ENCODE results near the gene LIX1.
A peak's percentile ranks its signal among the peaks of the same experiment; 100 is the strongest.

The LIX1 gene

GRCh38 chr5:97070234-97070633 is 72.2 kb downstream of the LIX1 start:
- Histone ChIP-seq H3K27ac (ENCODE audit: low read depth, low read length) (peak overlapping the region; percentile 72), H3K4me1 (ENCODE audit: control insufficient read depth in 5 of 5, insufficient read depth in 5 of 5, low read length in 5 of 5) (peaks cover 0 to 4% (median 2%) of the 10 kb centered on the region in 5 donors), H3K36me3 (ENCODE audit: control insufficient read depth in 5 of 5, insufficient read depth in 5 of 5, low read length in 5 of 5) (no peaks in the 10 kb centered on the region), H3K9ac (ENCODE audit: low read length in 5 of 5) (no peak overlapping the region), H3K27me3 (ENCODE audit: control insufficient read depth in 5 of 5, insufficient read depth in 4 of 5, low read length in 5 of 5) (no peaks in the 10 kb centered on the region), H3K9me3 (ENCODE audit: control insufficient read depth in 5 of 5, low read length in 5 of 5) (no peaks in the 10 kb centered on the region), H3K4me3 (ENCODE audit: low read depth in 1 of 5, low read length in 5 of 5) (no peak overlapping the region)

- Histone ChIP-seq H3K36me3 (ENCODE audit: control insufficient read depth in 5 of 5, insufficient read depth in 5 of 5, low read length in 5 of 5) (no peaks in the 10 kb centered on the region), H3K4me3 (ENCODE audit: low read depth in 1 of 5, low read length in 5 of 5) (no peak overlapping the region), H3K27ac (ENCODE audit: low read depth, low read length) (no peak overlapping the region), H3K9me3 (ENCODE audit: control insufficient read depth in 5 of 5, low read length in 5 of 5) (no peaks in the 10 kb centered on the region), H3K4me1 (ENCODE audit: control insufficient read depth in 5 of 5, insufficient read depth in 5 of 5, low read length in 5 of 5) (peaks cover 0 to 4% (median 2%) of the 10 kb centered on the region in 5 donors), H3K9ac (ENCODE audit: low read length in 5 of 5) (no peak overlapping the region), H3K27me3 (ENCODE audit: control insufficient read depth in 5 of 5, insufficient read depth in 4 of 5, low read length in 5 of 5) (no peaks in the 10 kb centered on the region)
Observed at GRCh38 chr5:97067296-97067850, 75.0 kb downstream of the LIX1 start.

GRCh38 chr5:97065475-97065874 is 76.9 kb downstream of the LIX1 start:
- Histone ChIP-seq H3K9ac (ENCODE audit: low read length in 5 of 5) (no peak overlapping the region), H3K9me3 (ENCODE audit: control insufficient read depth in 5 of 5, low read length in 5 of 5) (no peaks in the 10 kb centered on the region), H3K27me3 (ENCODE audit: control insufficient read depth in 5 of 5, insufficient read depth in 4 of 5, low read length in 5 of 5) (no peaks in the 10 kb centered on the region), H3K4me3 (ENCODE audit: low read depth in 1 of 5, low read length in 5 of 5) (no peak overlapping the region), H3K4me1 (ENCODE audit: control insufficient read depth in 5 of 5, insufficient read depth in 5 of 5, low read length in 5 of 5) (no peaks in the 10 kb centered on the region), H3K36me3 (ENCODE audit: control insufficient read depth in 5 of 5, insufficient read depth in 5 of 5, low read length in 5 of 5) (no peaks in the 10 kb centered on the region), H3K27ac (ENCODE audit: low read depth, low read length) (no peak overlapping the region)

GRCh38 chr5:97063251-97063650 is 79.2 kb downstream of the LIX1 start:
- Histone ChIP-seq H3K9me3 (ENCODE audit: control insufficient read depth in 5 of 5, low read length in 5 of 5) (peaks cover 0 to 7% (median 0%) of the 10 kb centered on the region in 5 donors), H3K27ac (ENCODE audit: low read depth, low read length) (no peak overlapping the region), H3K27me3 (ENCODE audit: control insufficient read depth in 5 of 5, insufficient read depth in 4 of 5, low read length in 5 of 5) (no peaks in the 10 kb centered on the region), H3K9ac (ENCODE audit: low read length in 5 of 5) (no peak overlapping the region), H3K4me1 (ENCODE audit: control insufficient read depth in 5 of 5, insufficient read depth in 5 of 5, low read length in 5 of 5) (no peaks in the 10 kb centered on the region), H3K4me3 (ENCODE audit: low read depth in 1 of 5, low read length in 5 of 5) (no peak overlapping the region), H3K36me3 (ENCODE audit: control insufficient read depth in 5 of 5, insufficient read depth in 5 of 5, low read length in 5 of 5) (no peaks in the 10 kb centered on the region)

- H3K36me3 ChIP-seq (ENCODE audit: control insufficient read depth in 5 of 5, insufficient read depth in 5 of 5, low read length in 5 of 5) = no peaks in the 10 kb centered on the region
- peaks cover 0 to 7% (median 0%) of the 10 kb centered on the region in 5 donors for H3K9me3 ChIP-seq (ENCODE audit: control insufficient read depth in 5 of 5, low read length in 5 of 5)
- no peak overlapping the region for H3K9ac ChIP-seq (ENCODE audit: low read length in 5 of 5)
- H3K4me1 ChIP-seq (ENCODE audit: control insufficient read depth in 5 of 5, insufficient read depth in 5 of 5, low read length in 5 of 5) = no peaks in the 10 kb centered on the region
- no peak overlapping the region for H3K27ac ChIP-seq (ENCODE audit: low read depth, low read length)
- no peak overlapping the region for H3K4me3 ChIP-seq (ENCODE audit: low read depth in 1 of 5, low read length in 5 of 5)
- H3K27me3 ChIP-seq (ENCODE audit: control insufficient read depth in 5 of 5, insufficient read depth in 4 of 5, low read length in 5 of 5) = no peaks in the 10 kb centered on the region
Observed at GRCh38 chr5:97062046-97062445, 80.4 kb downstream of the LIX1 start.

GRCh38 chr5:97056263-97056662 is 86.1 kb downstream of the LIX1 start:
- no peaks in the 10 kb centered on the region for H3K27me3 ChIP-seq (ENCODE audit: control insufficient read depth in 5 of 5, insufficient read depth in 4 of 5, low read length in 5 of 5)
- H3K27ac ChIP-seq (ENCODE audit: low read depth, low read length) = no peak overlapping the region
- H3K36me3 ChIP-seq (ENCODE audit: control insufficient read depth in 5 of 5, insufficient read depth in 5 of 5, low read length in 5 of 5) = no peaks in the 10 kb centered on the region
- peaks cover 0 to 7% (median 0%) of the 10 kb centered on the region in 5 donors for H3K9me3 ChIP-seq (ENCODE audit: control insufficient read depth in 5 of 5, low read length in 5 of 5)
- no peak overlapping the region for H3K9ac ChIP-seq (ENCODE audit: low read length in 5 of 5)
- H3K4me3 ChIP-seq (ENCODE audit: low read depth in 1 of 5, low read length in 5 of 5) = no peak overlapping the region
- no peaks in the 10 kb centered on the region for H3K4me1 ChIP-seq (ENCODE audit: control insufficient read depth in 5 of 5, insufficient read depth in 5 of 5, low read length in 5 of 5)

- Histone ChIP-seq H3K4me3 (ENCODE audit: low read depth in 1 of 5, low read length in 5 of 5) (no peak overlapping the region), H3K9me3 (ENCODE audit: control insufficient read depth in 5 of 5, low read length in 5 of 5) (no peaks in the 10 kb centered on the region), H3K4me1 (ENCODE audit: control insufficient read depth in 5 of 5, insufficient read depth in 5 of 5, low read length in 5 of 5) (peaks cover 0 to under 1% (median 0%) of the 10 kb centered on the region in 5 donors), H3K27me3 (ENCODE audit: control insufficient read depth in 5 of 5, insufficient read depth in 4 of 5, low read length in 5 of 5) (no peaks in the 10 kb centered on the region), H3K36me3 (ENCODE audit: control insufficient read depth in 5 of 5, insufficient read depth in 5 of 5, low read length in 5 of 5) (no peaks in the 10 kb centered on the region), H3K9ac (ENCODE audit: low read length in 5 of 5) (no peak overlapping the region), H3K27ac (ENCODE audit: low read depth, low read length) (no peak overlapping the region)
Observed at GRCh38 chr5:97049175-97049574, 93.2 kb downstream of the LIX1 start.

- Histone ChIP-seq H3K4me1 (ENCODE audit: control insufficient read depth in 5 of 5, insufficient read depth in 5 of 5, low read length in 5 of 5) (peaks cover 0 to 8% (median 0%) of the 10 kb centered on the region in 5 donors), H3K36me3 (ENCODE audit: control insufficient read depth in 5 of 5, insufficient read depth in 5 of 5, low read length in 5 of 5) (no peaks in the 10 kb centered on the region), H3K27me3 (ENCODE audit: control insufficient read depth in 5 of 5, insufficient read depth in 4 of 5, low read length in 5 of 5) (no peaks in the 10 kb centered on the region), H3K9me3 (ENCODE audit: control insufficient read depth in 5 of 5, low read length in 5 of 5) (no peaks in the 10 kb centered on the region), H3K27ac (ENCODE audit: low read depth, low read length) (no peak overlapping the region), H3K4me3 (ENCODE audit: low read depth in 1 of 5, low read length in 5 of 5) (no peak overlapping the region), H3K9ac (ENCODE audit: low read length in 5 of 5) (no peak overlapping the region)
Observed at GRCh38 chr5:97047076-97047475, 95.3 kb downstream of the LIX1 start.

- no peaks in the 10 kb centered on the region for H3K9me3 ChIP-seq (ENCODE audit: control insufficient read depth in 5 of 5, low read length in 5 of 5)
- H3K9ac ChIP-seq (ENCODE audit: low read length in 5 of 5) = no peak overlapping the region
- H3K27ac ChIP-seq (ENCODE audit: low read depth, low read length) = no peak overlapping the region
- H3K4me3 ChIP-seq (ENCODE audit: low read depth in 1 of 5, low read length in 5 of 5) = no peak overlapping the region
- peaks cover 0 to 8% (median 0%) of the 10 kb centered on the region in 5 donors for H3K4me1 ChIP-seq (ENCODE audit: control insufficient read depth in 5 of 5, insufficient read depth in 5 of 5, low read length in 5 of 5)
- no peaks in the 10 kb centered on the region for H3K36me3 ChIP-seq (ENCODE audit: control insufficient read depth in 5 of 5, insufficient read depth in 5 of 5, low read length in 5 of 5)
- H3K27me3 ChIP-seq (ENCODE audit: control insufficient read depth in 5 of 5, insufficient read depth in 4 of 5, low read length in 5 of 5) = no peaks in the 10 kb centered on the region
Observed at GRCh38 chr5:97046270-97046982, 96.0 kb downstream of the LIX1 start.

GRCh38 chr5:97044052-97044451 is 98.4 kb downstream of the LIX1 start:
- H3K4me1 ChIP-seq (ENCODE audit: control insufficient read depth in 5 of 5, insufficient read depth in 5 of 5, low read length in 5 of 5) = peaks cover 0 to 8% (median 0%) of the 10 kb centered on the region in 5 donors
- H3K36me3 ChIP-seq (ENCODE audit: control insufficient read depth in 5 of 5, insufficient read depth in 5 of 5, low read length in 5 of 5) = no peaks in the 10 kb centered on the region
- no peak overlapping the region for H3K4me3 ChIP-seq (ENCODE audit: low read depth in 1 of 5, low read length in 5 of 5)
- H3K27me3 ChIP-seq (ENCODE audit: control insufficient read depth in 5 of 5, insufficient read depth in 4 of 5, low read length in 5 of 5) = no peaks in the 10 kb centered on the region
- no peak overlapping the region for H3K27ac ChIP-seq (ENCODE audit: low read depth, low read length)
- no peaks in the 10 kb centered on the region for H3K9me3 ChIP-seq (ENCODE audit: control insufficient read depth in 5 of 5, low read length in 5 of 5)
- no peak overlapping the region for H3K9ac ChIP-seq (ENCODE audit: low read length in 5 of 5)
